Testis (tissue), 3 donors: ENCODE measurements around the gene DOP1B. TPM values are rescaled to one million over a fixed set of nuclear protein-coding genes. Genes with fewer than 3 reads are reported as not detected.

Experiments used
- DNase-seq: peaks from one replicate; pipeline ENCODE4 v3.0.0-alpha.2; 2019
- H3K27ac ChIP-seq, 2 donors: fragments of 200-600 bp; sonication (generic); one replicate each; pipeline ENCODE4 v1.5.1; 2019
- H3K27me3 ChIP-seq: fragments of 200-600 bp; sonication (generic); one replicate; pipeline ENCODE4 v1.5.1; 2019
- H3K36me3 ChIP-seq: fragments of 200-600 bp; sonication (generic); one replicate; pipeline ENCODE4 v1.5.1; 2017; ENCODE audit warnings: low read depth; ENCODE audit errors: missing control alignments
- H3K4me1 ChIP-seq: fragments of 200-600 bp; sonication (generic); one replicate; pipeline ENCODE4 v1.5.1; 2019
- H3K4me3 ChIP-seq, 2 donors: fragments of 200-600 bp; sonication (generic); one replicate each; pipeline ENCODE4 v1.5.1; 2017 to 2019
- H3K9me3 ChIP-seq: fragments of 200-600 bp; sonication (generic); one replicate; pipeline ENCODE4 v1.5.1; 2017
- CTCF ChIP-seq, 3 experiments: fragments of 450-650 bp in 2 of 3; fragments of 200-600 bp in 1 of 3; sonication (generic) in 1 of 3; IDR thresholded peaks; one replicate each; pipeline ENCODE4 v1.5.1; 2016 to 2019; ENCODE audit warnings: antibody characterized with exemption in 3 of 3, mild to moderate bottlenecking in 2 of 3, moderate library complexity in 1 of 3
- POLR2A ChIP-seq: fragments of 450-650 bp; IDR thresholded peaks from one replicate; pipeline ENCODE4 v1.6.1; 2017; ENCODE audit warnings: antibody characterized with exemption, mild to moderate bottlenecking, moderate library complexity
- WGBS, 2 donors: methylation state at CpG; one replicate each; pipeline ENCODE4 v1.1.5; 2018; 5-methylcytosine and 5-hydroxymethylcytosine counted together
- intact Hi-C: fragments of 100-400 bp; cut with DNase I; formaldehyde crosslinking; loops from one replicate; pipeline ENCODE4 v1.15.1; 2023; ENCODE audit warnings: low total_unique reads
- polyA plus RNA-seq: library from polyadenylated mRNA; stranded (reverse); fragments of 350-450 nt; fragmentation: Illumina TruSeq; extraction: RNeasy Lipid Tissue Mini Kit (QIAGEN cat#74804); gene quantifications from one replicate; pipeline ENCODE4 v1.2.3, GENCODE V29; 2014; ENCODE audit warnings: low read depth, low replicate concordance; ENCODE audit not compliant: insufficient read depth
- total RNA-seq, 2 donors: library from RNA; depleted of rRNA; stranded (reverse); fragments of >200 nt; gene quantifications; one replicate each; pipeline ENCODE4 v1.2.3, GENCODE V29; 2016

The DOP1B gene
- total and polyA plus RNA-seq, 3 donors from 2014 or later: 9.6 to 24.3 (median 19.1) TPM

GRCh38 chr21:36169470-36170128, 13.0 kb downstream of the DOP1B start:
- Histone ChIP-seq H3K4me1 (no peaks in the 10 kb centered on the region), H3K36me3 (no peaks in the 10 kb centered on the region), H3K4me3 (no peak overlapping the region), H3K9me3 (no peaks in the 10 kb centered on the region), H3K27me3 (no peaks in the 10 kb centered on the region), H3K27ac (no peak overlapping the region)
- 87 to 93% methylated on average over 15 to 19 of the region's 19 CpGs for WGBS, 2 donors
- no peak for TF ChIP-seq CTCF (IDR thresholded peaks at IDR 0.05)
- no peak for TF ChIP-seq POLR2A
- DNase-seq: no peak
- intact Hi-C loops: no loop called here

GRCh38 chr21:36170823-36171222, 14.2 kb downstream of the DOP1B start:
- WGBS, 2 donors: 94 to 98% methylated on average over 6 of the region's 6 CpGs

GRCh38 chr21:36171336-36171735, 14.7 kb downstream of the DOP1B start:
- TF ChIP-seq POLR2A (no peak), CTCF (IDR thresholded peaks at IDR 0.05) (no peak)
- H3K36me3 ChIP-seq: no peaks in the 10 kb centered on the region
- no peak overlapping the region for H3K27ac ChIP-seq
- intact Hi-C loops: no loop called here
- H3K9me3 ChIP-seq: no peaks in the 10 kb centered on the region
- no peaks in the 10 kb centered on the region for H3K27me3 ChIP-seq
- no peak overlapping the region for H3K4me3 ChIP-seq
- DNase-seq: no peak
- H3K4me1 ChIP-seq: no peaks in the 10 kb centered on the region
- 80 to 94% methylated on average over 5 of the region's 5 CpGs for WGBS, 2 donors

More at GRCh38 chr21:36170823-36171222, 14.2 kb downstream of the DOP1B start:
- Histone ChIP-seq H3K4me1 (no peaks in the 10 kb centered on the region), H3K9me3 (no peaks in the 10 kb centered on the region), H3K36me3 (no peaks in the 10 kb centered on the region), H3K27ac (no peak overlapping the region), H3K4me3 (no peak overlapping the region), H3K27me3 (no peaks in the 10 kb centered on the region)
- no peak for DNase-seq
- intact Hi-C loops: no loop called here
- TF ChIP-seq CTCF (IDR thresholded peaks at IDR 0.05) (no peak), POLR2A (no peak)

- DNase-seq: no peak
- Histone ChIP-seq H3K27ac (no peak overlapping the region), H3K4me1 (no peaks in the 10 kb centered on the region), H3K36me3 (no peaks in the 10 kb centered on the region), H3K9me3 (no peaks in the 10 kb centered on the region), H3K4me3 (no peak overlapping the region), H3K27me3 (no peaks in the 10 kb centered on the region)
- no peak for TF ChIP-seq POLR2A
- no peak for TF ChIP-seq CTCF (IDR thresholded peaks at IDR 0.05)
- intact Hi-C loops: no loop called here
- WGBS, 2 donors: 82 to 83% methylated on average over 9 of the region's 9 CpGs
These were observed 15.2 kb downstream of the DOP1B start for GRCh38 chr21:36171741-36172331.

- no peak for DNase-seq
- Histone ChIP-seq H3K9me3 (no peaks in the 10 kb centered on the region), H3K27ac (no peak overlapping the region), H3K27me3 (no peaks in the 10 kb centered on the region), H3K4me3 (no peak overlapping the region), H3K36me3 (no peaks in the 10 kb centered on the region), H3K4me1 (no peaks in the 10 kb centered on the region)
- intact Hi-C loops: no loop called here
- TF ChIP-seq CTCF (IDR thresholded peaks at IDR 0.05) (no peak), POLR2A (no peak)
- WGBS, 2 donors: 99% methylated on average over 6 of the region's 6 CpGs
These were observed 18.2 kb downstream of the DOP1B start for GRCh38 chr21:36174780-36175179.
